HG03521 (cell line): ENCODE results near the gene GSN.
"Not testable (repeated sequence)": the region's sequence is repeated elsewhere in the genome, so short reads cannot be mapped to it uniquely, and the experiment has no call there.

Experiments
- ATAC-seq: cut with Tn5 transposase; IDR thresholded peaks from one replicate; pipeline ENCODE4 v1.9.1; 2021; ENCODE audit warnings: mild to moderate bottlenecking, moderate library complexity; ENCODE audit not compliant: unreplicated experiment

GSN gene

DNA sequence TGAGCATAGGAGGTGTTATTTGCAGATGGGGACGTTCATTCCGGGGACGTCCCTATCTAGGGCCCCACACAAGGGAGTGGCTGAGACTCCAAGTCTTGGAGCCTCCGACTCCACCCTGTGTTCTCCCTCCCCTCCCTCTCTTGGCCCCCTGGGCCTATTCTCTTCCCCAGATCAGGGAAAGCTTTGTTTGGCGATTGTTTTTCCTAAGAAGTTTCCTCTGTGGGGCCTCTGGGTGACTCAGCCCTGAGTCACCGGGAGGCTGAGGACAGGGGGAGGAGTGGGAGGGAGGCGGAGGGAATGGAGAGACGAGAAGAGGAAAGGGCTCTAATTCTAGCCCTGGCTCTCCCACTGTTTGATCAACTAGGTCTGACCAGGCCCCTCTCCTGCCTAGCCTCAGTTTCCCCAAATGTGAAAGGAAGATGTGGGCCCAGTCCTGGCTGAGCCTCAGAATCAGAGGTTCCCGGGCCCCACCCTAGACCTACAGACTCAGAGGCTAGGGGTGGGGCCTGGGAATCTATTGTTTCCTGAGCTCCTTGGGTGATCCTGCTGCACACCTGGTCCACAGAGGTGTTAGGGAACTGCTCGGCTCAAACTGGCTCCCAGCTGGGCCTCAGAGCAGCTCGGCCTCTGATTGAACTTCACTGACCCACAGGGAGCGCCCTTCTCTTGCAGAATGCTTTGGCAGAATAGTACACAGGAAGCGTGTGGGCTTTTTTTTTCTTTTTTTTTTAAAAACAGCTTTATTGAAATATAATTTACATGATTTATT is 19.2 kb downstream of the GSN start:
- ATAC-seq = no peak

DNA sequence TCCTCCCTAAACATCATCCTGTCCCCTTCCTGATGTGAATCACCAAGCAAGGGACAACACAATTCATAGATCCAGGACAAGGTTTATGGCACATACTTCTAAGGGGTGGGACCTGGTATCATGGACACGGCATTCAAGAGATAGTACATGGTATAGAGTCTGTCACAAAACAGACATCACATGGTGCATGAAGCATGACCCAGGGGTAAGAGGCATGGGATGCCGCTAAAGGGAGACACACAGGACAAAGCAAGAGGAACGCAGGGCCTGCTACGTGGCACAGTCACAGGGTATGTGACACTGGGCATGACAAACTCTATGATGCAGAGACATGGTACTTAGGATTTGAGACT is 20.7 kb downstream of the GSN start:
- ATAC-seq = no peak

DNA sequence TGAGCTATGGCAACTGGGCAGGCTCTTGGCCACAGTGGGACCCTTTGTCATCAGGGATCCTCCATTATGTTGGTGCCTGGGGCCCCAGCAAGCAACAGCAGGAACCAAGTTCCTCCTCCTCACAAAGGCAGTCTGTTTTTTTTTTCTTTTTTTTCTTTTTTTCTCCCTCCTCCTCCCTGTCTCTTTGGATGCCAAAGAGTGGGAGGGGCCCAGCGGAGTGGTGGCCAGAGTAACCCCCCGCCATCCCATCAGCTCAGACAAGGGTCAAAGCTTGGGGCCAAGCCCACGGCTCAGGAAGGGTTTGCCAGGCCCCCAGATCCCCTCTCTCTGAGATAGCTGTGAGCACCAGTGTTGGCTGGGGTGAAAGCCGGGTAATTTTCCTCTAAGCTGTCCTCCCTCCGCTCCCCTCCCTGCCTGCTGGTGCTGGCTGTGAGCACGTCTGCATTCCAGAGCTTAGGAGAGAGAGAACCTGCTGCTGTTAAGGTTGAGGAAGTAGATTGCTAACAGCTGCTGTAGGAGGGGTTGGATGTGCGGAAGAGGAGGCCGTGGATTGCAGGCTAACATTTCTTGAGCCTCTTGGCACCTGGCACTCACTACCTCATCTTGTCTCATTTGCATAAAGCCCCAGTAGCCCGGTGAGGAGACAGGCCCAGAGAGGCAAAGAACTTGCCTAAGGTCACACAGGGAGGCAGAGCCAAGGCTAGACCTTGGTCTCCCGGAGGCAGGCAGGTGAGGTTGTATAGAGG is 21.2 kb downstream of the GSN start:
- ATAC-seq = no peak

GRCh38 chr9:121289772-121290370 is 21.9 kb downstream of the GSN start:
- ATAC-seq = no peak

DNA sequence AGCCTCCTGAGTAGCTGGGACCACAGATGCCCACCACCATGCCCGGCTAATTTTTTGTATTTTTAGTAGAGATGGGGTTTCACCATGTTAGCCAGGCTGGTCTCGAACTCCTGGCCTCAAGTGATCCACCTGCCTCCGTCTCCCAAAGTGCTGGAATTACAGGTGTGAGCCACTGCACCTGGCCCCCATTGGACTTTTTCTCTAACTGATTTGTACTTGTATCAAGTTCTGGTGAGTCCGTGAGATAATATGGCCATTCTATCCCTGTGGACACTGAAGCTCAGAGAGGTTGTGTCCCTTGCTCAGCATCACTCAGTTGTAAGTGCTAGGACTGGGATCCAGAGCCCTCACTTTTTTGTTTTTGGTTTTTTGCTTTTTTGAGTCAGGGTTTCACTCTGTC is 23.6 kb downstream of the GSN start:
- not testable (repeated sequence) for ATAC-seq

GRCh38 chr9:121292051-121292450 is 24.1 kb downstream of the GSN start:
- ATAC-seq = no peak

- no peak for ATAC-seq
These were observed 24.9 kb downstream of the GSN start for GRCh38 chr9:121292801-121293241.

- ATAC-seq = no peak
These were observed 26.3 kb downstream of the GSN start for GRCh38 chr9:121294151-121294743.

GRCh38 chr9:121294866-121295661 is 27.1 kb downstream of the GSN start:
- no peak for ATAC-seq

DNA sequence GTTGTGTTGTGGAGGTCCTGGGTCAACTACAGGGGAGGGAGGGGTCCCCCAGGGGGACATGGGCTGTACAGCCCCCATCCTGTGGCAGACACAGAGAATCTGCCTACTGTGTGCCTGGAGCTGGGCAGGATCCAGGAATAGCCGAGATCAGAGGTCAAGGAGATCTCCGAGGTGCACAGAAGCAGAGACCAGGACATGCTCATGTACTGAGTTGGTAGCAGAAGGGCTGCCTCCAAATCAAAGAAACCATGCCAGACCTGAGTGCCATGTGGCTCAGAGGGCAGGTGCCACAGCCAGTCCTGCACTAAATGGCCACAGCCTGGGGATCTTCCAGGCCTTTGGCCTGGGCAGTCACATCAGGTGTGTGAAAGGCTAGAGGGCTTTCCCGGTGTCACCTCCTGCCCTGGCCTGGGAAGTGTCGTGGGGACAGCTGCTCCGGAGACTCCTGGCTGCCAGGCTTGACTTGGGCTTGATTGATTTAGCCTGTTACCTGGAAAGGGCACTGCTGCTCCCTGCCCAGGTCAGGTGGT is 27.8 kb downstream of the GSN start:
- no peak for ATAC-seq

DNA sequence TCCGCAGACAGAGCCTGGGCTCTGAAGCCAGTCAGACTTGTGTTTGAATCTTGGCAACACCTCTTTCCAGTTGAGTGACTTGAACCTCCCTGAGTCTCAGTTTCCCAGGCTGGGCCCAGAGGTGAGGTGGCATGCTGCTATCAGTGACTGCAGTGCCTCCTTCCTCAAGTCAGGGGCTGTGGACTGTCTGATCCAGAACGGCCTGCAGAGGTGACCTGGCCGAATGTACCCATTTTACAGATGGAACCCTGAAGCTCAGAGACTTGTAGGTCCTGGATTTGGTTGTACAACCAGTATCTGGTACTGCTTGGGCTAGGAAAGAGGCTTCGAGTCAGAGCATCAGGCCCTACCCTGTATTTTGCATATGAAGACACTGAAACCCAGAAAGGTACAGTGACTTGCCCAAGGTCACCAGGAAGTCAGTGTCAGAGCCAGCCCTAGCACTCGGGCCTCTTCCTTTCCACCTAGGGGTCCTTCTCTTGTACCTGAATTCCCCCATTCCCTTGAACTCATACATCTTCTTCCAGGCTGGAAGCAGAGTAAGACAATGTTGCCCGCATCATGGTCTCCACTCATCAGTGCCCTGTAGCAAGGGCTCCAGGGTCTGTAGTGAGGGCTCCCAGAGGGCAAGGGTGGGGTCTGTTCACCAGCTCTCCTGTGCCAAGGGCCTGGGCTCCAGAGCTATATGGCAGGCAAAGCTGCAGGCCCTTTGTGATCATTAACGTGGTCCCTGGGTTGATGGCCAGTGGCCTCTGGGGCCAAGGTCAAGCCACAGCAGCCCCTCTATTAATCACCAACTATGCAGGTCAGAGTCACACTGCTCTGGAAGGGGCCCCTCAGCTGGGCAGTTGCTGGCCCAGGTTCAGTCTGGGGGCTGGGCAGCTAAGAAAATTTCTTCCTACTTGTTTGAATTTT is 28.5 kb downstream of the GSN start:
- no peak for ATAC-seq

- ATAC-seq = no peak
These were observed 29.4 kb downstream of the GSN start for GRCh38 chr9:121297389-121297788.

DNA sequence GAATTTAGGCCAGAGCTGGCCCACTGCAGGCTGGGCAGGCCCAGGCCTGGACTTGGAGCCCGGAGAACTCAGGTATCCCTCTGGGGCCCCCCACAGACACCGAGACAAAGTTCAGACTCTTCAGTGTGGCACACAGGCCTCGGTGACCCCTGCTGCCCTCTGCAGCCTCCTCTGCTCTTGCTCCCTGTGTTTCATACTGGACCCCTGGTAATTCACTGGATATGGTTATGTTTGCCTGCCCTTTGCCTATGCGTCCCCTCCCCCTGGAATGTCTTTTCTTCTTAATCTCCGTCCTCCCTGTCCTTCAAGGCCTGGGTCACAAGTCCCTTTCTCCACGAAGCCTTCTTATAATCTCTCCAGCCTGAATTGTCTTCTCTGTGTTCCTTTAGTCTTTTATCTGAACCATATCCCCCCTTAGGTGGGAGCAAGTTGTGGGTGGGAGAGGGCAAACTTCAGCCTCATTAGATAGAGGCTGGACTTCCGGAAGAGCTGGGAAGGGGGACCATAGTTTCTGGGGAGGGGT is 30.1 kb downstream of the GSN start:
- ATAC-seq = no peak

- no peak for ATAC-seq
These were observed 30.9 kb downstream of the GSN start for GRCh38 chr9:121298689-121299466.

DNA sequence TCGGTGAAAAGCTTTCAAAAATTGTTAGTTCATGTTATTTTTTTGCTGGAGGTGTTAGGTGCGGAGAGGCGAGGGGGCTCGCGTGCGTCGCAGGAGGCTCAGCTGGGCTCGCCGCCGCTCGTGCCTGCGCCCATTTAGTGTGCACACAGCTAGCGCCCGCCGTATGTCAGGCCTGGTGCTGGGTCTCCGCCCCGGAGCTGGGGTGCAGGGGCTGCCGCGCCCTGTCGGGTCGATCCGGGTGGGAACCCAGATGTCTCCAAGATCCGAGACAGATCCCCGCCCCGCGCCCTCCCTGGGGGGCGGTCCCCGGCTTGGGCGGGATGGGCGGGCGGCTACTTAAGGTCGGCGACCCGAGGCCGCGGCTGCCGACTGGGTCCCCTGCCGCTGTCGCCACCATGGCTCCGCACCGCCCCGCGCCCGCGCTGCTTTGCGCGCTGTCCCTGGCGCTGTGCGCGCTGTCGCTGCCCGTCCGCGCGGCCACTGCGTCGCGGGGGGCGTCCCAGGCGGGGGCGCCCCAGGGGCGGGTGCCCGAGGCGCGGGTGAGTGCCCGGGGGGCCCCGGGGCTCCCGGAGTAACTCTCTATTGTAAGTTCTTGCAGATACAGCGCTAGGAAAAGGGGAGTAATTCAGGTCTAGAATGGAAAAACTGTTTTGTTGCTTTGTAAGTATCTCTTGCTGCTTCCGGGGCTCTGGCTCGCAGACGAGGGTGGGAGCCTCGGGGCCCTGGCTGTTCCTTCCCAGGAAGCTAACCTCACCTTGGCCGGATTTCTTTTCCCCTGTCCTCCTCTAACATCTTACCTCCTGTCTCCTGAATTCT is 31.7 kb downstream of the GSN start:
- no peak for ATAC-seq

- ATAC-seq = no peak
These were observed 32.5 kb downstream of the GSN start for GRCh38 chr9:121300283-121301119.

DNA sequence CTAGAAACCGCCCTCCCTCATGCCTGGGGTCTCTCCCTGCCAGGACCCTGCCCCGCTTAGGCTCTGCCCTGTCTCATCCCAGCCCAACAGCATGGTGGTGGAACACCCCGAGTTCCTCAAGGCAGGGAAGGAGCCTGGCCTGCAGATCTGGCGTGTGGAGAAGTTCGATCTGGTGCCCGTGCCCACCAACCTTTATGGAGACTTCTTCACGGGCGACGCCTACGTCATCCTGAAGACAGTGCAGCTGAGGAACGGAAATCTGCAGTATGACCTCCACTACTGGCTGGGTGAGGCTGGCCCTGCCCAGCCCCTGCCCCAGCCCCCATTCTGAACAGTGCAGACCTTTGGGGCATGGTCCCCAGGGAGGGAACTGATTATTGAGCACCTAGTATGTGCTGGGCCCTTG is 33.9 kb downstream of the GSN start:
- ATAC-seq = no peak
